Measurements from ENCODE around the gene MON1B. TPM values are rescaled to one million over a fixed set of nuclear protein-coding genes. Genes with fewer than 3 reads are reported as not detected.
"Not testable (repeated sequence)": the region's sequence is repeated elsewhere in the genome, so short reads cannot be mapped to it uniquely, and the experiment has no call there.

The MON1B gene
- 22.4 TPM for polyA plus RNA-seq (2012; ENCODE audit: low read depth, missing spikeins)

- TF ChIP-seq POLR2A (IDR thresholded peaks at IDR 0.05; ENCODE audit: low read depth, low read length) = peak; percentile 67
- TF ChIP-seq SPI1 (IDR thresholded peaks at IDR 0.05; ENCODE audit: low read depth, low read length) = peak; percentile 4; the same call in 1 of the 2 replicates
- peak; percentile 94 for TF ChIP-seq POLR2AphosphoS5 (IDR thresholded peaks at IDR 0.05; ENCODE audit: low read depth, low read length)
- no peak for TF ChIP-seq PAX5 (IDR thresholded peaks at IDR 0.05; ENCODE audit: insufficient read depth, low read length, severe bottlenecking)
- TF ChIP-seq POU2F2 (IDR thresholded peaks at IDR 0.05; ENCODE audit: low read depth, low read length) = 0 out of 2 replicates have a peak, but pooled peaks have one; percentile 20
- peak; percentile 78 for TF ChIP-seq TAF1 (IDR thresholded peaks at IDR 0.05; ENCODE audit: low read depth, low read length)
- peak; percentile 99 for FAIRE-seq
Measured at GRCh38 chr16:77190478-77191258, at the start of gene MON1B. Gene MON1B (plus strand): TSS chr16:77191190. CDS start chr16:77191486, 296 bp downstream.

GRCh38 chr16:77143364-77143763 is 47.6 kb upstream of the MON1B start:
- FAIRE-seq = no peak
- DNase-seq (ENCODE audit: insufficient read length, low spot score) = no peak
- TF ChIP-seq SPI1 (IDR thresholded peaks at IDR 0.05; ENCODE audit: low read depth, low read length) (no peak), TAF1 (IDR thresholded peaks at IDR 0.05; ENCODE audit: low read depth, low read length) (no peak), POLR2A (IDR thresholded peaks at IDR 0.05; ENCODE audit: low read depth, low read length) (no peak), POLR2AphosphoS5 (IDR thresholded peaks at IDR 0.05; ENCODE audit: low read depth, low read length) (no peak)

More at GRCh38 chr16:77190478-77191258, at the start of gene MON1B:
- peak; percentile 90 for DNase-seq (ENCODE audit: insufficient read length, low spot score)

DNA sequence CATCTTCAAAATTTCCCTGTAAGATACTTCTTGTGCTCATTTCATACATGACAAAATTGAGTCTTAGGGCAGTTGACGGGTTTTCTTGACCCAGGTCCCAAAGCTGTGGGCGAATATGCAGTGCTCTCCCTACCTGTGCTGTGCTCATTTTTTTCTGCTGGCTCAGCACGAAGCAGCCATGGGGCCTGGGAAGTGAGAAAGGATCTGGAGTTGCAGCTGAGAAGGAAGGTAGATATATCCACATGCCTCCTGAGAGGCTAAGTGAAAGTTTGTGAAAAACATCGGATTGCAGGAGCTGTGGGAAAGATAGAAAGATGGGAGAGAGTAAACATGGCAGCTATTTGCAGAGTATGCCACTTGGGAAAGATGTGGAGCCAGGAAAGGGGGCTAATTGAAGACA is 42.9 kb upstream of the MON1B start:
- no peak for DNase-seq (ENCODE audit: insufficient read length, low spot score)
- no peak for FAIRE-seq
- no peak for TF ChIP-seq POLR2A (IDR thresholded peaks at IDR 0.05; ENCODE audit: low read depth, low read length)

DNA sequence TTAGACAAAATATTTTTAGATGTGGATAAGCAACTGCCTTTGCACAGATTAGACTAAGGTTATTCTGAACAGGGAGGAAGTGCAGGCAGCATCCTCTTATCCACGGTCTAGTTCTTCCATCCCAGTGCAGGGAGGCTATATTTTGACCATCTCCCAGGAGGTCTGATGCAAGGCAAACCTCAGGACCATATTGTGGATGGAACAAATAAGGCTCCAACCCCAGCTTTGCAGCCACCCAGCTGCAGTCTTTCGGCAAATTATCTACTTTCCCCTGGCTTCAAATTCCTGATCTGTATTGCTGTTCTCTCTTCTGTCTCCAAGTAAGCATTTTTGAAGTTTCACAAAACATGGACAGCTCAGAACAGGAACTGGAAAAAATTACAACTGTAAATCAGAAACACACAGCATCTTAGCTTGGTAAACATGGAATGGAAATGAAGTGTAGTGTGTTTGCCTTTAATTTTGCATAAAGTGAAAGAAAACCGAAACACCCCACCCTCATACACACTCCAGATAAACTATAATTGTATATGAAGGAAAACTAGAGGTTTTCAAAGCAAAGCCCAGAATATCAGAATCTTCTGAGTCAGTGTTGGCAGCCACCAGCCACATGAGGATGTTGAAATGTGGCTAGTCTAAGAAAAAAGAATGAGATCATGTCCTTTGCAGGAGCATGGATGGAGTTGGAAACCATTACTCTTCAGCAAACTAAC is 33.5 kb upstream of the MON1B start:
- DNase-seq (ENCODE audit: insufficient read length, low spot score) (no peak), FAIRE-seq (no peak)
- TF ChIP-seq SPI1 (IDR thresholded peaks at IDR 0.05; ENCODE audit: low read depth, low read length) (no peak), PAX5 (IDR thresholded peaks at IDR 0.05; ENCODE audit: insufficient read depth, low read length, severe bottlenecking) (no peak), POLR2A (IDR thresholded peaks at IDR 0.05; ENCODE audit: low read depth, low read length) (no peak), POLR2AphosphoS5 (IDR thresholded peaks at IDR 0.05; ENCODE audit: low read depth, low read length) (no peak), POU2F2 (IDR thresholded peaks at IDR 0.05; ENCODE audit: low read depth, low read length) (no peak), TAF1 (IDR thresholded peaks at IDR 0.05; ENCODE audit: low read depth, low read length) (no peak)

GRCh38 chr16:77158293-77158692 is 32.7 kb upstream of the MON1B start:
- DNase-seq (ENCODE audit: insufficient read length, low spot score) = no peak
- no peak for FAIRE-seq
- TF ChIP-seq TAF1 (IDR thresholded peaks at IDR 0.05; ENCODE audit: low read depth, low read length) (no peak), SPI1 (IDR thresholded peaks at IDR 0.05; ENCODE audit: low read depth, low read length) (no peak)

DNA sequence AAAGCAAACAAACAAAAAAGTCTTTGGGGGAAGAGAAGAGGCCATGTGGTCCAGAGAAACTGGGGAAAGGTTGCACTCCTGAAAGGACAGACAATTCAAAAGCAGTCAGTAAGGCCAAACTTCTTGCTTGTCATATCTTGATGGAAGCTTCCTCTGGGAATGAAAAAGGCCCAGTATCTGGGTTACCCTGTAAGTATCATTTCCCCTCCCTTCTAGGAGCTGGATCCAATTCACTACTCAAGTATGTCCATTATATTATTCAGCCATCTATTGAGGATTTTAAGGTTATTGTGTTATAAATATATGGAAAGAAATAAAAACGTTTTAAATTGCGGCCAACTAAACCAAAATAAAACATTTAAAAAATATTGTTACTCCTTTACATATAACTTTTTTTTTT is 26.0 kb upstream of the MON1B start:
- FAIRE-seq (no peak), DNase-seq (ENCODE audit: insufficient read length, low spot score) (no peak)
- TF ChIP-seq POLR2AphosphoS5 (IDR thresholded peaks at IDR 0.05; ENCODE audit: low read depth, low read length) (no peak), POU2F2 (IDR thresholded peaks at IDR 0.05; ENCODE audit: low read depth, low read length) (no peak), SPI1 (IDR thresholded peaks at IDR 0.05; ENCODE audit: low read depth, low read length) (no peak), PAX5 (IDR thresholded peaks at IDR 0.05; ENCODE audit: insufficient read depth, low read length, severe bottlenecking) (no peak), POLR2A (IDR thresholded peaks at IDR 0.05; ENCODE audit: low read depth, low read length) (no peak), TAF1 (IDR thresholded peaks at IDR 0.05; ENCODE audit: low read depth, low read length) (no peak)

DNA sequence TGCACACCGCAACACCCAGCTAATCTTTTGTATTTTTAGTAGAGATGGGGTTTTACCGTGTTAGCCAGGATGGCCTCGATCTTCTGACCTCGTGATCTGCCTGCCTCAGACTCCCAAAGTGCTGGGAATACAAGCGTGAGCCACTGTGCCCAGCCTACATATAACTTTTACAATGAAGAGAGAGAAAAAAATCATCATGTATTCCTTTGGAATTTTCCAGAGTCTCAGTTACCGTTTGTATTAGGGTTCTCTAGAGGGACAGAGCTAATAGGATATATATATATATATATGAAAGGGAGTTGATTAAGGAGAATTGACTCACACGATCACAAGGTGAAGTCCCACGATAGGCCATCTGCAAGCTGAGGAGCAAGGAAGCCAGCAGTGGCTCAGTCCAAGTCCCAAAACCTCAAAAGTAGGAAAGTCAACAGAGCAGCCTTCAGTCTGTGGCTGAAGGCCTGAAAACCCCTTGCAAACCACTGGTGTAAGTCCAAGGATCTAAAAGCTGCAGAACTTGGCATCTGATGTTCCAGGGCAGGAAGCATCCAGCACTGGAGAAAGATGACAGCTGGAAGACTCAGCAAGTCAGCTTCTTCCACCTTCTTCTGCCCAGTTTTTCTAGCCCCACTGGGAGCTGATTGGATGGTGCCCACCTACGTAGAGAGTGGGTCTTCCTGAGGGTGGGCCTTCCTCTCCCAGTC is 25.3 kb upstream of the MON1B start:
- not testable (repeated sequence) for DNase-seq (ENCODE audit: insufficient read length, low spot score); FAIRE-seq

- FAIRE-seq (no peak), DNase-seq (ENCODE audit: insufficient read length, low spot score) (no peak)
- TF ChIP-seq PAX5 (IDR thresholded peaks at IDR 0.05; ENCODE audit: insufficient read depth, low read length, severe bottlenecking) = no peak
- no peak for TF ChIP-seq POU2F2 (IDR thresholded peaks at IDR 0.05; ENCODE audit: low read depth, low read length)
- no peak for TF ChIP-seq POLR2AphosphoS5 (IDR thresholded peaks at IDR 0.05; ENCODE audit: low read depth, low read length)
- no peak for TF ChIP-seq TAF1 (IDR thresholded peaks at IDR 0.05; ENCODE audit: low read depth, low read length)
Measured at GRCh38 chr16:77166726-77167125, 24.3 kb upstream of the MON1B start.

DNA sequence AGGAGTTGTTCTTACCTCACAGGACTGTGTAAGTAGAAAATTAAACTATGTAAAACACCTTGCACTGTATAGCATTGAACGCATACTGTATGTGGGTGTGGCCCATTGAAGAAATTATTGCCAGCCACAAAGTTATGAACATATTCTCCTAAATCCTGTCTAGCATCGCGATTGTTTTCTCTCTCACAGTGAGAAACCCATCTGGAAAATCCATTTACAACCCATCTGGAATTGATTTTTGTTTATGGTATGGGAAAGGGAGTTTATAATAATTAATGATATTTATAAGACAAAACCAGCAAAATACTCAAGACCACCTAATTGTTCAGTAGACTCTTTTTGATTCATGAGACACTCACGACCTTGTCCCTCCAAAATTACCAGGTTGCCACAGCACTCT is 22.1 kb upstream of the MON1B start:
- DNase-seq (ENCODE audit: insufficient read length, low spot score) = no peak
- no peak for TF ChIP-seq POLR2AphosphoS5 (IDR thresholded peaks at IDR 0.05; ENCODE audit: low read depth, low read length)
- FAIRE-seq = no peak

- DNase-seq (ENCODE audit: insufficient read length, low spot score) (no peak), FAIRE-seq (peak; percentile 60)
- TF ChIP-seq POLR2A (IDR thresholded peaks at IDR 0.05; ENCODE audit: low read depth, low read length) (no peak), SPI1 (IDR thresholded peaks at IDR 0.05; ENCODE audit: low read depth, low read length) (no peak), POU2F2 (IDR thresholded peaks at IDR 0.05; ENCODE audit: low read depth, low read length) (no peak), POLR2AphosphoS5 (IDR thresholded peaks at IDR 0.05; ENCODE audit: low read depth, low read length) (no peak), TAF1 (IDR thresholded peaks at IDR 0.05; ENCODE audit: low read depth, low read length) (no peak), PAX5 (IDR thresholded peaks at IDR 0.05; ENCODE audit: insufficient read depth, low read length, severe bottlenecking) (no peak)
Measured at GRCh38 chr16:77169650-77170236, 21.2 kb upstream of the MON1B start.
